ENCODE measurements around the gene CDK5RAP2.
A peak's percentile ranks its signal among the peaks of the same experiment; 100 is the strongest.
"Not testable (repeated sequence)": the region's sequence is repeated elsewhere in the genome, so short reads cannot be mapped to it uniquely, and the experiment has no call there.

The CDK5RAP2 gene

DNA sequence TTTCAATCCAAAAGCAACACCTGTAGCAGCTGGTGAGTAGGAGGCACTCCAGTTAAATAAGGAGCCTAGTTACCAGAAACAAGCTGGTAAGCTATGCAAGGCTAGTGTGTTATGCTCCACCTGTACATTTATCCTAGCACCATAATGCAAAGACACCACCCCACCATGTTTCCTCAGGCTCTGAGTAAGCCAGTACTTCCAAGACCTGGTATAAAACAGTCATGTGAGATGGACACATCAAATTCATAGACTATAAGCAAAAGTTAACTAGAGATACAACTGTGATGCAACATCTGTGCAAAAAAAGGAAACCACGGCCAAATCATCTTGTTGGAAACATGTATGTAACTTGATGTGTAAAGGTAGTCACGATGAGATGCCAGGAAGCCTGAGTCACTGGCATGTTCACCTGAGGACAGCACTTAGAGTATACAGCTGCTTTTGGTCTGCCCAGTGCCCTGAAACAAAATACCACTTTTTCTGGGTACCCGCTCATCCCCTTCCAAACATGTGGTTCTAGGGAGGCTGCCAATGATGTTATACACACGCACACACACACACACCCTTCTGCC is 66.1 kb downstream of the CDK5RAP2 start:
- DNase-seq: no peak
- Mint-ChIP-seq H3K27ac (no peak overlapping the region), H3K4me1 (peaks cover 4% of the 10 kb centered on the region), H3K36me3 (ENCODE audit: low read depth) (peaks cover 91% of the 10 kb centered on the region), H3K9me3 (peaks cover 8% of the 10 kb centered on the region), H3K27me3 (ENCODE audit: low read depth, poor library complexity) (no peaks in the 10 kb centered on the region), H3K4me3 (no peak overlapping the region)
- TF ChIP-seq, protein P1, sequence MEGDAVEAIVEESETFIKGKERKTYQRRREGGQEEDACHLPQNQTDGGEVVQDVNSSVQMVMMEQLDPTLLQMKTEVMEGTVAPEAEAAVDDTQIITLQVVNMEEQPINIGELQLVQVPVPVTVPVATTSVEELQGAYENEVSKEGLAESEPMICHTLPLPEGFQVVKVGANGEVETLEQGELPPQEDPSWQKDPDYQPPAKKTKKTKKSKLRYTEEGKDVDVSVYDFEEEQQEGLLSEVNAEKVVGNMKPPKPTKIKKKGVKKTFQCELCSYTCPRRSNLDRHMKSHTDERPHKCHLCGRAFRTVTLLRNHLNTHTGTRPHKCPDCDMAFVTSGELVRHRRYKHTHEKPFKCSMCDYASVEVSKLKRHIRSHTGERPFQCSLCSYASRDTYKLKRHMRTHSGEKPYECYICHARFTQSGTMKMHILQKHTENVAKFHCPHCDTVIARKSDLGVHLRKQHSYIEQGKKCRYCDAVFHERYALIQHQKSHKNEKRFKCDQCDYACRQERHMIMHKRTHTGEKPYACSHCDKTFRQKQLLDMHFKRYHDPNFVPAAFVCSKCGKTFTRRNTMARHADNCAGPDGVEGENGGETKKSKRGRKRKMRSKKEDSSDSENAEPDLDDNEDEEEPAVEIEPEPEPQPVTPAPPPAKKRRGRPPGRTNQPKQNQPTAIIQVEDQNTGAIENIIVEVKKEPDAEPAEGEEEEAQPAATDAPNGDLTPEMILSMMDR (IDR thresholded peaks at IDR 0.05): no peak

DNA sequence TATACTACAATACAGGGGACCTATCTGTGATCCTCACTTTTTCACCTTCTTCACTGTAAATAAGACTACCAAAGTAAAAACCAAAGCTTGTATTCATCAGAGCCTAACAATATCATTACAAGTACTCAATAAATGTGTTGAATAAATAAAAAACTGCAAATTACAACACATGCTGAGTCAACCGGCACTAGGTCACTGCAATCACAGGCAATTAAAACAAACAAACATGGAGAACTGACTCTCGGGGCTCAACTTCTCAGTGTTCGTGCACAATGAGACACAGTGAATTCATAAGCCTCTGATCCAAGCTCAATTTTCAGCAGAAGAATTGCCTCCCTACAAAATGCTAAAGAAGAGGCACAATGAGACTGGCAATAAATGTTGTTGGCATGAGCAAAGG is 69.2 kb downstream of the CDK5RAP2 start:
- H3K27me3 Mint-ChIP-seq (ENCODE audit: low read depth, poor library complexity): no peaks in the 10 kb centered on the region
- H3K36me3 Mint-ChIP-seq (ENCODE audit: low read depth): peaks cover 93% of the 10 kb centered on the region
- H3K4me3 Mint-ChIP-seq: no peak overlapping the region
- H3K27ac Mint-ChIP-seq: no peak overlapping the region
- TF ChIP-seq, protein P1 (IDR thresholded peaks at IDR 0.05): no peak
- peaks cover 33% of the 10 kb centered on the region for H3K9me3 Mint-ChIP-seq
- no peak for DNase-seq
- H3K4me1 Mint-ChIP-seq: peaks cover 10% of the 10 kb centered on the region

DNA sequence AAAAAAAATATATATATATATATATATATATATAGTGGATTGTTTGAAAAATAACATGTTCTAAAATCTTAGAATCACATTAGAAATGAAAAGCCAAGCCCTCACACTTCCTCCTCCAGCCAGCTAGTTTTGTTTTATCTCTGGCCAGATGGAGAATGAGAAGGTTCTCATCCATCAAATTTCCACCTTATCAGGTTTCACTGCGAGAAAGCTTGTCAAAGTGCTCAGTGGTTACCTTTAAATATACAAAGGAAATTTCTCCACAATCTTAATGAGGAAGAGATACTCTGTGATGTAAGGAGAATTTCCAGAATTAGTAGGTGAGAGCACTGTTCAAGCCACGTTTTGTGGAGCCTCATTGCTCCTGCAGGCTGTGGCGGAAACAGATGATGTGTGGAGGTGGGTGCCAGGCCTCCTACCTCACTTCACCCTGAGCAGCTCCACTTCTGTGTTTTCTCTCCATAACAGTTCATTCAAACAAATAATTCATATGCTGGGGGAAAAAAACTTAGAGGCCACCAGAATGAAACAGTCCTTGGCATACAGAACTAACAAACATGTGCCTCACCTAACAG is 71.9 kb downstream of the CDK5RAP2 start:
- H3K9me3 Mint-ChIP-seq: peaks cover 41% of the 10 kb centered on the region
- H3K4me3 Mint-ChIP-seq: no peak overlapping the region
- TF ChIP-seq, protein P1 (IDR thresholded peaks at IDR 0.05): no peak
- peak overlapping the region; percentile 52 for H3K27ac Mint-ChIP-seq
- no peak for DNase-seq
- H3K4me1 Mint-ChIP-seq: peaks cover 10% of the 10 kb centered on the region
- H3K27me3 Mint-ChIP-seq (ENCODE audit: low read depth, poor library complexity): no peaks in the 10 kb centered on the region
- peaks cover 96% of the 10 kb centered on the region for H3K36me3 Mint-ChIP-seq (ENCODE audit: low read depth)

DNA sequence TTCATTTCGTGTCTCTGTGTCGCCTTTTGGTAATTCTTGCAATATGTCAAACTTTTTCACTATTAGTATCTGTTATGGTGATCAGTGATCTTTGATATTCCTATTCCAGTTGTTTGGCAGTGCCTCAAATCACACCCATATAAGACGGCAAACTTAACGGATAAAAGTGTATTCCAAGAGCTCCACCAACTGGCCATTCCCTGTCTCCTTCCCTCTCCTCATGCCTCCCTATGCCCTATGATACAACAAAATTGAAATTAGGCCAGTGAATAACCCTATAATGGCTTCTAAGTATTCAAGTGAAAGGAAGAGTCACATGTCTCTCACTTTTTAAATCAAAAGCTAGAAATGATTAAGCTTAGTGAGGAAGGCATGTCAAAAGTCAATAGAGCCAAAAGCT is 74.8 kb downstream of the CDK5RAP2 start:
- TF ChIP-seq, protein P1 (IDR thresholded peaks at IDR 0.05): no peak
- H3K27ac Mint-ChIP-seq: no peak overlapping the region
- peaks cover 33% of the 10 kb centered on the region for H3K9me3 Mint-ChIP-seq
- no peak overlapping the region for H3K4me3 Mint-ChIP-seq
- H3K27me3 Mint-ChIP-seq (ENCODE audit: low read depth, poor library complexity): no peaks in the 10 kb centered on the region
- DNase-seq: no peak
- H3K4me1 Mint-ChIP-seq: peaks cover 10% of the 10 kb centered on the region
- peaks cover 93% of the 10 kb centered on the region for H3K36me3 Mint-ChIP-seq (ENCODE audit: low read depth)

DNA sequence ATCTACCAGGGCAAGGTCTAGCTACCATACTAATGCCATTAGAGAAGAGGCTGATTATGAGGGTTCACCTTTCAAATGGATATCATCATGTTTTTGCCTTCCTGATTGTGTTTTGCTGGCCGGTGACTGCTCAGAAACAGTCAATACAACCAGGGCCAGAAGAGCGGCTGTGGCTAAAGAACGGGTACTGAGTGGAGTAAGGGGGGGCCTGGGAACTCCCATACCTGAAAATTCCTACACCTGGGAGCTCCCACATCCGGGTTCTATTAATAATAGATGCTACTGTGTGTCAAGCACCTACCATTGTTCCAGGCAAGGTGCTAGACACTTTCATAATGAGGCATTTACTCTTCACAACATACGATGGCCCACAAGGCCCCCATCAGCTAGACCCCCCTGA is 79.2 kb downstream of the CDK5RAP2 start:
- no peak for DNase-seq
- Mint-ChIP-seq H3K36me3 (ENCODE audit: low read depth) (peaks cover 76% of the 10 kb centered on the region), H3K27ac (no peak overlapping the region), H3K4me1 (no peaks in the 10 kb centered on the region), H3K4me3 (no peak overlapping the region), H3K9me3 (peaks cover 19% of the 10 kb centered on the region), H3K27me3 (ENCODE audit: low read depth, poor library complexity) (no peaks in the 10 kb centered on the region)
- TF ChIP-seq, protein P1 (IDR thresholded peaks at IDR 0.05): no peak

DNA sequence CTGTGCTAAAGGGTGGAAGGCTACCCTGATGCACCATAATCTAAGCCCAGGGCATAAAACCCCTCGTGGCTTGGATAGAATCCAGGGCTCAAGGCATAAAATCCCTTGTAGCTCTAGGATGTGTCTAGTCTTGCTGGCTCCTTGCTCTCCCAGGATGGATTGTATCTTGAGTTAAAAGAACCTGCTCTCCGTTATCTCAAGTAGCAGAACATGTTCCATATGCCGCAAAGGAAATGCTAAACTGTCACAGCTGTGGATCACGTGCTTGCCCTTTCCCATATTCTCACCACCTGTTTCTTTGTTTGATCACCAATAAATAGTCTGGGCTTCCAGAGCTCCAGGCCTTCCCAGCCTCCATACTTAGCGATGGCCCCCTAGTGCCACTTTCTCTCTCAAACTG is 82.1 kb downstream of the CDK5RAP2 start:
- not testable (repeated sequence) for H3K27me3 Mint-ChIP-seq (ENCODE audit: low read depth, poor library complexity); H3K4me3 Mint-ChIP-seq; H3K4me1 Mint-ChIP-seq; DNase-seq
- Mint-ChIP-seq H3K9me3 (peaks cover 24% of the 10 kb centered on the region), H3K36me3 (ENCODE audit: low read depth) (peaks cover 66% of the 10 kb centered on the region), H3K27ac (peak overlapping the region; percentile 4)

DNA sequence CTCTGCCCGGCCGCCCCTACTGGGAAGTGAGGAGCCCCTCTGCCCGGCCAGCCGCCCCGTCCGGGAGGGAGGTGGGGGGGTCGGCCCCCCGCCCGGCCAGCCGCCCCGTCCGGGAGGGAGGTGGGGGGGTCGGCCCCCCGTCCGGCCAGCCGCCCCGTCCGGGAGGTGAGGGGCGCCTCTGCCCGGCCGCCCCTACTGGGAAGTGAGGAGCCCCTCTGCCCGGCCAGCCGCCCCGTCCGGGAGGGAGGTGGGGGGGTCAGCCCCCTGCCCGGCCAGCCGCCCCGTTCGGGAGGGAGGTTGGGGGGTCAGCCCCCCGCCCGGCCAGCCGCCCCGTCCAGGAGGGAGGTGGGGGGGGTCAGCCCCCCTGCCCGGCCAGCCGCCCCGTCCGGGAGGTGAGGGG is 83.5 kb downstream of the CDK5RAP2 start:
- Mint-ChIP-seq H3K9me3 (peaks cover 24% of the 10 kb centered on the region), H3K36me3 (ENCODE audit: low read depth) (peaks cover 55% of the 10 kb centered on the region)
- not testable (repeated sequence) for H3K4me3 Mint-ChIP-seq; H3K27ac Mint-ChIP-seq; DNase-seq; H3K27me3 Mint-ChIP-seq (ENCODE audit: low read depth, poor library complexity); H3K4me1 Mint-ChIP-seq
